ENCODE data around the gene PRELP.

Gene PRELP

DNA sequence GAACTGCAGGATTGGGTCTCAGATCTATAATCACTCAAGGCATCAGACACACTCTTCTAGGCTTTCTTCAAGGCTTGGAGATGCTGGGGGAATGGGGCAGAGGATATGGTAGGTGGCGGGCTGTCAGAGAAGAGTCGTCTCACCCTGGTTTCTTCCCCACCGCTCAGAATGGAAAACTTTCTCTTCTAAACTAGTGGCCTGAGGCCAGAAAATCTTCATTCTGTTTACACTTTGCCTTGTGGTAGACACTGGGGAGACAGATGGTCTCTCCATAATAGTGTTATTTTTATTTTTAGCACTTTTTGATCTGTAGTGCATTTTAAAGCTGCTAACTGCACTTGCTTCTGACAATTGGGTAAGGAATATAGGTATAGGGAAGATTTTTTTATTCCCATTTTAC lies 2.6 kb downstream of the PRELP start:
- no peak for DNase-seq (ENCODE audit: low spot score)

DNA sequence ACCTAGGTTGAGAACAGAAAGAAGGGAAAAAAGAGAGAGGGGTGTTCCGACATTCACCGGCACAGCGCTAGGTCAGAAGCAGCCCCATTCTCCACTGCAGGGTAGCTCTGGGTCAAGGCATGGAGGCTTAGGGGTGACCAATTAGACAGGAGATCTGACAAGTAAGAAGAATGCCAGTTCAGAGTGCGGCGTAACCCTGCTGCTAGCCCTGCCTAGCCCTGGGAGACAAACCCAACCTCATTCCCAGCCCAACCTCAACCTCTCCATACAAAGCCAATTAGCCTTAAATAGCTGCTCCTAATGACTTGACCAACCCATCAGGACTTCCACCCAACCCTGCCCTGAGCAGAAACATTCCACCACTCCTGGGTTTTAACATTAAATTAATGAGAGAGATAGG lies 3.4 kb downstream of the PRELP start:
- no peak for DNase-seq (ENCODE audit: low spot score)

DNA sequence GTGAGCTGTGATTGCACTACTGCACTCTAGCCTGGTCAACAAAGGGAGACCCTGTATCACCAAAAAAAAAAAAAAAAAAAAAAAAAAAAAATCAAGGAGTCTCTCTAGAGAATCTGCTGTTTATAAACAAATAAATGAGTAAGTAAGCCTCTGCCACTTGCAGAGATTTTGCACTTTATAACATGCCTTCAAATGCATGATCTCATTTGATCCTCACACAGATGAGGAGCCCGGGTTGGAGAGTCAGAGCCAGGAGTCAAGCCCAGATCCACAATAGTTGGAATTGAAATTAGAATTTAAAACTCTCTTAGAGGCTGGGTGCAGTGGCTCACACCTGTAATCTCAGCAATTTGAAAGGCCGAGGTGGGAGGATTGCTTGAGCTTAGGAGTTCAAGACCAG lies 4.0 kb downstream of the PRELP start:
- DNase-seq (ENCODE audit: low spot score): no peak

DNA sequence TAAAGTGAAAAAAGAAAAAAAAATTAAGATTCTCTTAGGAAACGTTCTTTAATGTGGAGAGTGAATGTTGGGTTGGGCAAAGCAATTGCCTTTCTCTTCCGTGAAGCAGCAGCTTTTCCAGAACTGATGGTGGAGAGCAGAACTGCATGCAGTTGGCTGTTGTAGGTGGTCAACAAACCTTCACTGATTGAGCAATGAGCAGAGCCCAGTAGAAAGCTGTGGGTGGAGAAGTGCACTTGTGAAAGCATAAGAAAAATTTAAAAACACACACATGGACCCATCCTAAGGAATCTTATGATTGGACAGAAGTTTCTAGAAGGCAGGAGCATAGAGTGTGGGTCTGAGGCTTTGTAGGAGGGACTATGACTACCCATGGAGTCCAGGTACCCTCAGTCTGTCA lies 4.5 kb downstream of the PRELP start:
- DNase-seq (ENCODE audit: low spot score): no peak

DNA sequence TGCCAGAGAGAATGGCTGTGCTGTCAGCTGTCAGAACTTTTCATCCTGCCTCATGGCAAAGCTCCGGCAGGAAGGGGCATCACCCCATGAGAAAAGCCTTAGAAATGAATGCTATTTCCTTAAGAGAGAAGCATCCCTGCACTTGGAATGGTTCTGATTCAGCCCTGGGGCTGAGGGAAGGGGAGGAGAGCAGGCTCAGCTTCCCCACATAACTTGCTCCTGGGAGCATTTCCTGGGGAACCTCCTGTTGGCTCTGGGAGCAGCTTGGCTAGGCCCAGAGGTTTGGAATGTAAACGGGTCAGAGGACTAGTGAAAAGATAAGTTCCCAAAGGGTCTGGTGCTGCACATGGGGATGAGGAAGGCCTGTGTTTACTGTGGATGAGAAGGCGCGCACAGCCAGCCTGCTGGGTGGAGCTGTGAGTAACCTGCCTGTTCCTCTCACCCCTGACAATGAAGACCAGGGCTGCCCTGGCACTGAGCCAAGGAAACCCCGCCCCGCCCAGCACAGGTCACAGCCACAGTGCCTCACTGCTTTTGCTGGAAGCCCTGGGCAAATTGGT lies 5.0 kb downstream of the PRELP start:
- no peak for DNase-seq (ENCODE audit: low spot score)

DNA sequence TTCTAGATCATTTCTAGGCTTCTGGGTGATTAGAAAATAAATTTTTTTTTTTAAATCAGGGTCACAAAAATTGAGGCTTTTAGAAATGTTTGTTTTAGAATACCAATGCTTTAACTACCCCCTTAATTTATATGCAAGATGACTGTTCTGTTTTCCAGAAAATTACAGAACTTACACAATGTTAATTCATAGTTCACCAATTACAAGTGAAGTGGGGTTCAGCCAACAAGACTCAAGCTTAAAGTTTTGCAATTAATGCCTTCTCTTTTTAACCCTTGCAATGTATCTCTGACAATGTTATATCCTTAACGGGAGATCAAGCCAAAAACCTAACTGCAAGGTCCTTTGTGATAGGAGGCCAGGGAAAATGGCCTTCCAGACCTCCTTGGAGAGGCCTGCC lies 5.6 kb downstream of the PRELP start:
- no peak for DNase-seq (ENCODE audit: low spot score)

DNA sequence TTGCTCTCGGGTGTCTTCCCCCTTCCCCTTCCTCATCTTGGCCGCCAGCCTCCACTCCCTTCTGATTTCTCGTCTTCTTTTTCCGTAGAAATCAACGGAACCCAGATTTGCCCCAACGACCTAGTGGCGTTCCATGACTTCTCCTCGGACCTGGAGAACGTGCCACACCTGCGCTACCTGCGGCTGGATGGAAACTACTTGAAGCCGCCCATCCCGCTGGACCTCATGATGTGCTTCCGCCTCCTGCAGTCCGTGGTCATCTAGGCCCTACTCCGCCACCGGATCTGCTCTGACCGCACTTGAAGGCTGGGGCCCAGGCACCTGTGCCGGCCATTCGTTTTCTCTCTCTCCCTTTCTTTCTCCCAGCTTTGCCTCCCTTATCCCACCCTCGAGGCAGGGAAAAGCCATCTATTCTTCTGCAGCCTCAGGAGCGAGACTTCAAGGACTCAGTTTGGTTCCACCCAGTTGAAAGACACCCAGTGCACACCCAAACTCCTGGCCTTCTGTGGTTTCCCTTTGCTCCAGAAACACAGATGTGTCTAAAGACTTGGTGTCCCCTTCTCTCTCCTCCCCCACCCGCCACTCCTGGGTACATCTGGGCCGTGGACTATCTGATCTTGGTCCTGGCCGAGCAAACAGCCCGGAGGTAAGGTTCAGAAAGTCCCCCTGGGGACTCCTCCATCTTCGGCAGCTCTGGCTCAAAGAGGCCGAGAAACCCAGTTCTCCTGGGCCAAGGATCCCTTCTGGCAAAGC lies 11.2 kb downstream of the PRELP start:
- no peak for DNase-seq (ENCODE audit: low spot score)

DNA sequence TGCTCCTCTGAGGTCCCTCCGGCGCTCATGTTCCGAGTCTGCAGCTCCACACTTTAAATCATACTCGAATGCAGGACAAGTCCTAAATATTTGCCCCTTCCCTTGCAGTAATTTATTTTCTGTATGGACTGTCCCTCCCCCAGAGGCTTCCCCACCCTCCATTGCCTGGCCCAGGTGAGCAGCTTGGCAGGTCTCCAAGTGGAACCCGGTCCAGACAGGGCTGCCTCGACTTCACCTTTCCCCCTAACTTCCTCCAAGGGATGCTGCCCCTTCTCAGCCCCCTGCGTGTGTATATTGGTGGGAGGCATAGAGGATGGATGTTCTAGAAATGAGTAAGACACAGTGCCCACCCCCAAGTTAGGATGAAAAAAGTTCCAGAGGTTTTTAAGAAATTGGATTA lies 12.9 kb downstream of the PRELP start:
- no peak for DNase-seq (ENCODE audit: low spot score)

DNA sequence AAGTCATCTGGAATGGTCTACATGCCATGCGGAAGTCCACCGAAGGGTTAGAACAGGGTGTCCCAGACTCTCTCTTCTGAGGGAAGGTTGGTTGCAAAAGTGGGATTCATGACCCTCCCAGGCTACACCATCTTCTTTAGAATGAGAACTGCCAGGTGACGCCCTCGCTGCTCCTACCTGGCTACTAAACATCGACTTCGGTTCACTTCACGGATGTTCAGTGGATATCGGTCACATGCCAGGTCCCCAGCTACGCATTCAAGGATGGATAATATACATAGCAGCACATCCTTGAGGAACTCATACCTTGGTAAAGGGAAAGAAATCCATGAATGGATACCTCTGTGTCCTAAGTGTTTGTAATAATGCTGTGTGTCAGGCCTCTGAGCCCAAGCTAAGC lies 15.0 kb downstream of the PRELP start:
- DNase-seq (ENCODE audit: low spot score): no peak

DNA sequence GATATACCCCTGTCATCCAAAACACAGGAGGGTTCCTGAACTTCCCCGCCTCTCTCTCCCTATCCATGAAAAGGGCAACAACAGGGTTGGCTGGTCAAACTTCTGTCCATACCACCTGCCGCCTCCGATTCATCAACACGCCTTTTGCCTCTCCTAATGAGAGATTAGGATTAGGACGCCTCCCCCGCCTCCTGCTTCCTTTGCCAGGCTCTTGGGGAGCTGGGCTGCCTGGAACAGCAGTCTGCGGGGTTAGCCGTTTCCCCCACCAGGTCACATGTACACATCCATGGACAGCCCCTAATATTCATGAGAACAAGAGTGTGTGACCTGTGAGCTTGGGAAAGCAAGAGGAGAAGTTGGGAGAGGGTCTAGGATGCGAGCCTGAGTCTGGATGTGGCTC lies 16.1 kb downstream of the PRELP start:
- DNase-seq (ENCODE audit: low spot score): no peak

DNA sequence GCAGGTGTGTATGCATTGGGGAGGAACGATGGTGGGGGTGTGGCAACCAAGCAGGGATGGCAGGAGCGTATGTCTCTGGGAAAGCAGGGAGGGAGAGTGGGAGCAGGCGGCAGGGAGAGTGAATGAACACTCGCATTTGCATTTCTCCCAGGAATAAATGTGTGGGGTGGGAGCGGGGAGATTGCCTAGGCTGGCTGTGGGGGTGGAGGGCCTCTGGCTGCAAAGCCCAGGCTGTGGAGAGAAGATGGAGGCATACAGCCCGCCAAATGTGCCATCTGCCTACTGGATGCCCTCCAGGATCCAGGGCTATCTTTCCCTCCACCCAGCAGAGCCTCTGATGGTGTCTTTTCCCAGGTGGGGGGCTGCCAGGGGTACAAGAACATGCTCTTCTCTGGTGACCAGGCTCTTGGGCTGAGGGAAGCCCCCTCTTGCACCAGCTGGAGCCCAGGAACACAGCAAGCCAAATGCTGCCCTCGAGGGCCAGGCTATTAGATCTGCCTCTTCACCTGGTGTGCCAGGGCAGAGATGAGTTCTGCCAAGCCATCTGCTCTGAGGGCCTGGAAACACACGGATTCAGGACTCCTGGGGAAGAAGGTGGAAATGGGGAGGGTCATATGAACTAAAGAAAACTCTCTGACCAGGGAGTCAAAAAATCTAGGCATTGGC lies 16.6 kb downstream of the PRELP start:
- DNase-seq (ENCODE audit: low spot score): no peak

DNA sequence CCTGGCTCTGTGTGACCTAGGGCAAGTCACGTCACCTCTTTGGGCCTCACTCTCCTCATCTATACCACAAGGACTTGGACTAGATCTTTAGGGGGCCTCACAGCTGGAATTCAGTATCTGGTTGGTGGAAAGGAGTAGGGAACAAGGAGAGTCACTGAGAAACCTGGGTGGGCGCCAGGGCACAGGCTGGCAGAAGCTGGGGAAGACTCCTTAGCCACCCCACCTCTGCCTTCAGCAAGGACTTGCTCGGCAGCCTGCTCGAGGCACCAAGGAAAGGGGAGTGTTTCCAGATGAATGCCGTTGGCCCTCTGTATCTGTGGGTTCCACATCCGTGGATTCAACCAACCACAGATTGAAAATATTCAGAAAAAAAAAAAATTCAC lies 17.1 kb downstream of the PRELP start:
- DNase-seq (ENCODE audit: low spot score): no peak

DNA sequence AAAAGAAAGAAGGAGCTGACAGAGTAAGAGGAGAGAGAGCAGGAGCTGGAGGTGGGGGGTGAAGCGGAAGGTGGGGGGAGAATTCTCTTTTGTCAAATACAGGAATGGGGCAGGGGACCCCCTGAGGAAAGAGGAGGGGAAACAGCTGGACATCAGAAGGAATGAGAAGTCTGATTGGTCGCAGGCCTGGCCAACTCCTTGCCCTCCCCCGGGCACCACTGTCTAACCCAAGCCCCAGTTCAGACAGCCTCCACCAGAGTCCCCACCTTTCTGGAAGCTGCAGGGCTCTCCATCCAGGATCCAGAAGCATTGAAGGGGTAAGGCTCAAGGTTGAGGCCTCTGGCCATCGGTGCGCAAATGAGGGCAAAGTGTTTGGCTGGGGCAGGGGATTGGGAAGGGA lies 18.3 kb downstream of the PRELP start, which contains the start of gene OPTC:
Gene OPTC (plus strand): TSS at position 253 of the 400 bp plus-strand sequence. CDS start 1,853 bp downstream, outside the sequence.
- DNase-seq (ENCODE audit: low spot score): no peak

DNA sequence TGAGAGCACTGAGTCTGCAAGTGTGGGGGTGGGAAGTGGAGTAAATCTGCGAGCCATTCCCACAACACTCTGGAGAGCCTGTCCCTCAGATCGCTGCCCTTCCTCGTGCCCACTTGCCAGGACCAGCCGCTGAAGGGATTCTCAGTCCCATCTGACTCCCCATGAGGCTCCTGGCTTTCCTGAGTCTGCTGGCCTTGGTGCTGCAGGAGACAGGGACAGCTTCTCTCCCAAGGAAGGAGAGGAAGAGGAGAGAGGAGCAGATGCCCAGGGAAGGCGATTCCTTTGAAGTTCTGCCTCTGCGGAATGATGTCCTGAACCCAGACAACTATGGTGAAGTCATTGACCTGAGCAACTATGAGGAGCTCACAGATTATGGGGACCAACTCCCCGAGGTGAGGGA lies 20.2 kb downstream of the PRELP start:
- no peak for DNase-seq (ENCODE audit: low spot score)

DNA sequence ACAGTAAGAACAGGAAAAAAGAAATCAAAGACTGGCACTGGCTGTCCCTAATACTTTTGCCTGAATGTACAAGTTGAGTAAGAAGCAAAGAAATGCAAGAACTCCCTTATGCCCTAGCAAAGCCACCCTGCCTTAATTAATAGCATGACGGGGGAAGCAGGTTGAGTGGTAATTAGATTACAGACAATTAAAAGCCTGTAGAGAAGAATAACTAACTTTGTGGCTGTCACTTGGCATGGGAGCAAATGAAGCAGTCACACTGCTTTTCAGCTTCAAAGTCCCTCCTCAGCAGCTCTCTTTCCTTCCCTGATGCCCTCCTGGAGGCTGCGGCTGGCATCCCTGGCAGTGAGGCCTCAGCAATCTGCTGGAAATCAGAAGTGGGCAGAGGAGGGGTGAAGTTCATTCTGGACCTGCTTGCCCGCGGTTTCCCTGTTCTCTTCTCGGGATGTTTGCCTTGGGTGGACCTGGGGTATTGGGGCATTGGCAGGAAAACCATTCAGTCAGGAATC lies 21.7 kb downstream of the PRELP start:
- DNase-seq (ENCODE audit: low spot score): no peak

DNA sequence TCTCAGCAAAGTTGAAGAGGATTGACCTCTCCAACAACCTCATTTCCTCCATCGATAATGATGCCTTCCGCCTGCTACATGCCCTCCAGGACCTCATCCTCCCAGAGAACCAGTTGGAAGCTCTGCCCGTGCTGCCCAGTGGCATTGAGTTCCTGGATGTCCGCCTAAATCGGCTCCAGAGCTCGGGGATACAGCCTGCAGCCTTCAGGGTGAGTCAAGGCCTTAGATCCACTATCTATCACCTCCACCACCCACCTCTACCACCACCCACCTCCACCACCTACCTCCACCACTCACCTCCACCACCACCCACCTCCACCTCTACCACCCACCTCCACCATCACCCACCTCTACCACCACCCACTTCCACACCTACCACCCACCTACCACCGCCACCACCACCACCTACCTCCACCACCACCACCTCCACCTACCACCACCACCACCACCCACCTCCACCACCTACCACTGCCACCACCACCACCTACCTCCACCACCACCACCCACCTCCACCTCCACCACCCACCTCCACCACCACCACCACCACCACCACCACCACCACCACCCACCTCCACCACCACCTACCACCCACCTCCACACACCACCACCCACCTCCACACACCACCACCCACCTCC lies 24.2 kb downstream of the PRELP start:
- no peak for DNase-seq (ENCODE audit: low spot score)

DNA sequence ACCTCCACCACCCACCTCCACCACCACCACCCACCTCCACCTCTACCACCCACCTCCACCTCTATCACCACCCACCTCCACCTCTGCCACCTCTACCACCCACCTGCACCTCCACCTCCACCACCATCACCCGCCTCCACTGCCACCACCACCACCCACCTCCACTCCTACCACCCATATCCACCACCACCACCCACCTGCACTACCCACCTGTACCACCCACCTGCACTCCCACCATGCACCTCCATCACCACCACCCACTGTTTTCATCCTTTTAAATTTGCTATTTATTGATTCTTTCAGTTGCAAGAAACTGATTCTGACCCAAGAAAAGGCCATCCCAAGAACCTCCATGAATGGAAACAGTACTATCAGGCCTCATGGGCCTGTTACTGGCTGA lies 24.7 kb downstream of the PRELP start:
- no peak for DNase-seq (ENCODE audit: low spot score)

DNA sequence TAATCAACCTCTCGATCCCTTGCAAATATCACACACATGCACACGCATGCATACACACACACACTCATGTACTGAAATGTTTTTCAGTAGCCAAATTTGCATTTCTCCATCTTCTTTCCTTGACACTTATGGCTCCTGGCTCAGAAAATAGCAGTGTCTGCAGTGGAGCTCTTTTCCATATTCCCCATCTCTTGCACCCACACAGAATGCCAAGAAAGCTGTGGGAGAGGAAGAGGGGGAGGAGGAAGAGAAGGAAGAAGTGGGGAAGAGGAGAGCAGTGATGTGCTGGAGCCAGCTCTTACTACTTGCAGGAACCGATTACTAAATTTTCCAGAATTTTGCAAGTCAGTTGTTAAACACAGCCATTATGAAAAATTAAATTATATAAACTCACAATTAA lies 28.2 kb downstream of the PRELP start:
- DNase-seq (ENCODE audit: low spot score): no peak

DNA sequence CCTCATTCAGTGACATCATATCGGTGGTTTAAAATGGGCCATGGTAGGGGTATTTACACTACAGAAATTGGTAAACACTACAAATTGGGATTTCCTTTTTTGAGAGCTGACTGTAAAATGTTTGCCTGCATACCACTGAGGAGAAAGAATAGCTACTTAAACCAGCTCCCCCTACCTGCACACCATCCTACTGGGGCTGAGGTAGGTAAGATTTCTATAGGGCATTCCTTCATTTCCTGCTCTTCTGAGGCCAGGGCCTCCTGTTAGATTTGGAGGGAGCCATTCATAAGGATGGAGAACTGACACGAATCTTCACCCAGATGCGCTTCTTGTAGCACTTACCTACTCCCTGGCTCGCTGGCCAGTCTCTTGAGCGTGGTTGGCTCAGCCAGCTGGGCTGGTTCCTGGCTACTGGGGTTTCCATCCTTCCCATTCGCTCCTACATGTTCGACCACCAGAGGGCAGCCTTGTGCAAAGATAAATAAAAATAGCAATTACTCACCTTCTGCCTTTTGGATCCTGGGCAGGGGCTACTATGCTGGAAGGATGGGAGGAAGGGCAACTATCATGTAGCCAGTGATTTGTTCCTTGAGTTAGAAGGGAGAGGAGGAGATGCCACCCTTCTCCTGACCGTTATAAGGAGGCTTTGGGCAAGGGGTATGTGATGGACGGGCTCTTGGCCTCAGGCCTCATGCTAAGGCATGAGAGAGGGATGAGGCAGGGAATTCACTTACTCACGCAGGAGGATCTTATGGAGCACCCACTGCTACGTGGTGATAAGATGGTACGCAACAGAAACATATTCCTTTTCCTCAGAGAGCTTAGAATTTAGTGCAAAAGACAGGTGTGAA lies 29.0 kb downstream of the PRELP start:
- DNase-seq (ENCODE audit: low spot score): peak; percentile 87

DNA sequence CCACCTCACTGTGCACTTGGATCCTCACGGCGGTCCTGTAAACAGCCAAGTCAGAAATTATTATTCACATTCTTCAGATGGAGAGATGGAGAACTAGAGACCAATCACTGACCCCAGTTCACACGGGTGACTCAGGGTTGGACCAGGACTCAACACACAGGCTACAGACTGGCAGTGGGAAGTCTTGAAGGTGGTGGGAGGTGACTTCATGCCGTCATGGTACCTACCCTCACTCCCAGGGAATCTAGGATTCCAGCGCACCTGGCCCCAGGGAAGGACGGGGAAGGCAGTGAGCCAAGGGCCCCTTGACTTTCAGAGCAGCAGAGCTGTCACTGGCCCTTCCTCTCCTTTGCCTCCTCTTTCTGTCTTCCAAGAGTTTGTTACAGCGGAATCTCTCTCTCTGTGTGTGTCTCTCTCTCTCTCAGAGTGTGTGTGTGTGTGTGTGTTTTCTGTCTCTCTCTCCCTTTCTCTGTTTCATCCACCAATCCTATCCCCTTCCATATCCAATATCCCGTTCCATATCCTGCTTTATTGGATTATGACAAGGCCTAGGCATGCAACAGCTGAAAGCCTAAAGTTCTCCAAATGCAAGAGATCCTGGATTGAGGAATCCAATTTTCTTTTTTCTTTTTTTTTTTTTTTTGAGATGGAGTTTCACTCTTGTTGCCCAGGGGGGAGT lies 30.1 kb downstream of the PRELP start:
- DNase-seq (ENCODE audit: low spot score): no peak
